GM18909 (cell line): ENCODE results near the gene KNSTRN.

Experiments
- ATAC-seq: cut with Tn5 transposase; IDR thresholded peaks from one replicate; pipeline ENCODE4 v1.9.1; 2021; ENCODE audit warnings: mild to moderate bottlenecking; ENCODE audit not compliant: unreplicated experiment, poor library complexity

KNSTRN gene

GRCh38 chr15:40441565-40442531, 59.3 kb downstream of the KNSTRN start:
- peak; percentile 19 for ATAC-seq

DNA sequence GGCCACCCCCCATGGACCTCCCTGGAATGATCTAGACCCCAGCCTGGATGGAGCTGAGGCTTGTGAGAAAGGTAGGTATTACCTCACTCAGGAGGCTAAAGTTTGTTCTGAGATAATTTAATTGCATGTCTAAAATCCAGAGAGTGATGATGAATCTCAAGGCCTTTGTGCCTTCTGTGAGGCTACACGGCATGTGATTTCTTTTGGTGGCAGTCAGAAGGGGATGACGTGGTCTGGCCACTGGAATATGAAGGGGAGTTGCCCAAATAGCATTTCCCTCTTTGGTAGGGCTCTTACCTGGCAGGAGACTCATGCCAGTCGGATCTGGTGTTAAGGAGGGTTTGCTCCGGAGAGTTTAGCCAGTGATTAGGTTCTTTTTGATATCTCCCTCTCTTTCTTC, 60.7 kb downstream of the KNSTRN start:
- ATAC-seq: no peak

DNA sequence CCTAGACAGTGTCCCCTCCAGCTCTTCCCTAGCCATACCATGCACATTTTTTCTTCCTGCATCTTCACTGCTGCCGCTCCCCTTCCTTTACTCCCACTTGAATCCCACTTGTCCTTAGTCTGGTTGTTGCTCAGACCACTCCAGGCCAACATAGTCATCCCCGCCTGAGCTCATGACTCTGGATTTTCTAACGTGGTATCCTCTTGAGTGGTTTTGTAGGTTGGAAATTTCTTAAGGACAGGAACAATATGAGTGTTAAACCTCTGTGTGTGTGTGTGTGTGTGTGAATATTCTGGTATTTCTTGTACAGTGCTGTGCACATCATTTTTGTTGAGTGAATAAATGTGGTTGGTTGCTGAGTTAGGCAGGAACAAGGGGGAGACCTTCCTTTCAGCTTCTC, 61.3 kb downstream of the KNSTRN start:
- ATAC-seq: no peak
